Peyer's patch (tissue), 4 donors: ENCODE measurements around the gene TDRD6. TPM values are rescaled to one million over a fixed set of nuclear protein-coding genes. Genes with fewer than 3 reads are reported as not detected.
A peak's percentile ranks its signal among the peaks of the same experiment; 100 is the strongest.
"Not testable (repeated sequence)": the region's sequence is repeated elsewhere in the genome, so short reads cannot be mapped to it uniquely, and the experiment has no call there.

ENCODE experiments used
- DNase-seq, 3 donors: peaks; one replicate each; pipeline ENCODE4 v3.0.0-alpha.2; 2017 to 2019
- H3K27ac ChIP-seq, 4 donors: fragments of 200-600 bp; sonication (generic); one replicate each; pipeline ENCODE4 v1.5.1; 2016 to 2019
- H3K27me3 ChIP-seq, 2 donors: fragments of 200-600 bp; sonication (generic); one replicate each; pipeline ENCODE4 v1.5.1; 2019
- H3K36me3 ChIP-seq, 3 donors: fragments of 200-600 bp; sonication (generic); one replicate each; pipeline ENCODE4 v1.5.1; 2016 to 2019
- H3K4me1 ChIP-seq, 4 donors: fragments of 200-600 bp; sonication (generic); one replicate each; pipeline ENCODE4 v1.5.1; 2016 to 2019
- H3K4me3 ChIP-seq, 4 donors: fragments of 200-600 bp; sonication (generic); 1 replicate in 3 of 4; 2 replicates in 1 of 4; pipeline ENCODE4 v1.5.1; 2016 to 2019; ENCODE audit warnings: mild to moderate bottlenecking in 1 of 4
- H3K9me3 ChIP-seq, 4 donors: fragments of 200-600 bp; sonication (generic); one replicate each; pipeline ENCODE4 v1.5.1; 2016 to 2019; ENCODE audit warnings: mild to moderate bottlenecking in 1 of 4
- POLR2A ChIP-seq, 2 donors: fragments of 450-650 bp; IDR thresholded peaks; one replicate each; pipeline ENCODE4 v1.5.1; 2017; ENCODE audit warnings: antibody characterized with exemption in 2 of 2, mild to moderate bottlenecking in 2 of 2, moderate library complexity in 2 of 2
- total RNA-seq, 4 donors: library from RNA; depleted of rRNA; stranded (reverse); fragments of >200 nt; gene quantifications; one replicate each; pipeline ENCODE4 v1.1.0, GENCODE V29; 2016
- TF ChIP-seq, protein P1 (sequence below), 6 experiments: fragments of 450-650 bp in 4 of 6; fragments of 200-600 bp in 2 of 6; sonication (generic) in 1 of 6; IDR thresholded peaks; one replicate each; pipeline ENCODE4 v1.5.1; 2017 to 2019; ENCODE audit warnings: antibody characterized with exemption in 6 of 6, mild to moderate bottlenecking in 3 of 6, moderate library complexity in 1 of 6

TDRD6 gene
- total RNA-seq, 4 donors from 2014 or later: 0.18 to 0.83 (median 0.48) TPM

DNA sequence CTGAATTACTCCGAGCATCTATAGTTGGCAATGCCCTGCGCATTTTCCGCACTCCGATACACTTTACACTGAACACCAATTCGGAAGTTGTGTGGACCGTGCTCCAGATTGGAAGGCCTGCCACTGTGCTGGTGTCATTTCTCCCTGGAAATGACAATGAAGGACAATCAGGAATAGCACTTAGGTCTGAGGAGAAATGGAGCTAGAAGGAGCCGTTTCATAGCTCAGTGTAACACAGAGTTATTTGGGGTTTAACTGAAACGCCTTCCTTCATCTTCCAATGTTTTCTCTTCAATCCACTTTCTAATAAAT is 48.0 kb downstream of the TDRD6 start:
- Histone ChIP-seq H3K4me3 (peak overlapping the region in 3 of 4 donors; percentile 20 to 59 (median 56)), H3K27me3 (no peaks in the 10 kb centered on the region), H3K9me3 (no peaks in the 10 kb centered on the region), H3K27ac (no peak overlapping the region), H3K4me1 (peaks cover 0 to 10% (median 0%) of the 10 kb centered on the region in 4 donors), H3K36me3 (no peaks in the 10 kb centered on the region)
- no peak for DNase-seq
- no peak for TF ChIP-seq POLR2A (IDR thresholded peaks at IDR 0.05)
- TF ChIP-seq, protein P1, sequence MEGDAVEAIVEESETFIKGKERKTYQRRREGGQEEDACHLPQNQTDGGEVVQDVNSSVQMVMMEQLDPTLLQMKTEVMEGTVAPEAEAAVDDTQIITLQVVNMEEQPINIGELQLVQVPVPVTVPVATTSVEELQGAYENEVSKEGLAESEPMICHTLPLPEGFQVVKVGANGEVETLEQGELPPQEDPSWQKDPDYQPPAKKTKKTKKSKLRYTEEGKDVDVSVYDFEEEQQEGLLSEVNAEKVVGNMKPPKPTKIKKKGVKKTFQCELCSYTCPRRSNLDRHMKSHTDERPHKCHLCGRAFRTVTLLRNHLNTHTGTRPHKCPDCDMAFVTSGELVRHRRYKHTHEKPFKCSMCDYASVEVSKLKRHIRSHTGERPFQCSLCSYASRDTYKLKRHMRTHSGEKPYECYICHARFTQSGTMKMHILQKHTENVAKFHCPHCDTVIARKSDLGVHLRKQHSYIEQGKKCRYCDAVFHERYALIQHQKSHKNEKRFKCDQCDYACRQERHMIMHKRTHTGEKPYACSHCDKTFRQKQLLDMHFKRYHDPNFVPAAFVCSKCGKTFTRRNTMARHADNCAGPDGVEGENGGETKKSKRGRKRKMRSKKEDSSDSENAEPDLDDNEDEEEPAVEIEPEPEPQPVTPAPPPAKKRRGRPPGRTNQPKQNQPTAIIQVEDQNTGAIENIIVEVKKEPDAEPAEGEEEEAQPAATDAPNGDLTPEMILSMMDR (IDR thresholded peaks at IDR 0.05): no peak

- Histone ChIP-seq H3K36me3 (no peaks in the 10 kb centered on the region), H3K27me3 (no peaks in the 10 kb centered on the region), H3K9me3 (no peaks in the 10 kb centered on the region), H3K4me3 (no peak overlapping the region), H3K27ac (no peak overlapping the region), H3K4me1 (peaks cover 0 to 10% (median 0%) of the 10 kb centered on the region in 4 donors)
- no peak for DNase-seq
- no peak for TF ChIP-seq POLR2A (IDR thresholded peaks at IDR 0.05)
- TF ChIP-seq, protein P1 (IDR thresholded peaks at IDR 0.05): no peak
Measured at GRCh38 chr6:46736906-46737305, 49.2 kb downstream of the TDRD6 start.

DNA sequence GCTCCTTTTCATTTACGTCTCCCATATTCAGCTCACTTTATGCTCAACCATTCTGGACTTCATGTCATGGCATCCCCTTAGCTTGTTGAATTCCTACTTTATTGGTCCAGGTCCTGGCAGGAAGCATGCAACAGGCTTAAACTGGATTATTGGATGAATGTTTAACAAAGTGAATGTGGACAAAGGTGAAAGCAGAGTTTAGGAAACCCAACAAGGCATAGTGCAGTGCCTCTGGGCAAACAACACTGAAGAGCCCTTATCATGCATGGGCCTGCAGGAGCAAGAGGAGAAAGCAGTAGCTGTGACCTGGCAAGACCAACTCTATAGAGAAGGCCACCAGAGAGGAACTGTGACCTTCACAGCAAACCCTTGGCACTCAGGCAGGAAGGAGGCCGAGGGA is 53.8 kb downstream of the TDRD6 start:
- H3K4me1 ChIP-seq: no peaks in the 10 kb centered on the region
- no peak for DNase-seq
- no peak overlapping the region for H3K27ac ChIP-seq
- H3K4me3 ChIP-seq: no peak overlapping the region
- H3K36me3 ChIP-seq: no peaks in the 10 kb centered on the region
- H3K27me3 ChIP-seq: no peaks in the 10 kb centered on the region
- TF ChIP-seq, protein P1 (IDR thresholded peaks at IDR 0.05): no peak
- TF ChIP-seq POLR2A (IDR thresholded peaks at IDR 0.05): no peak
- no peaks in the 10 kb centered on the region for H3K9me3 ChIP-seq

- DNase-seq: no peak
- Histone ChIP-seq H3K4me1 (no peaks in the 10 kb centered on the region), H3K4me3 (no peak overlapping the region), H3K27me3 (no peaks in the 10 kb centered on the region), H3K36me3 (no peaks in the 10 kb centered on the region), H3K27ac (no peak overlapping the region), H3K9me3 (no peaks in the 10 kb centered on the region)
- TF ChIP-seq POLR2A (IDR thresholded peaks at IDR 0.05): no peak
- TF ChIP-seq, protein P1 (IDR thresholded peaks at IDR 0.05): no peak
Measured at GRCh38 chr6:46741910-46742309, 54.2 kb downstream of the TDRD6 start.

DNA sequence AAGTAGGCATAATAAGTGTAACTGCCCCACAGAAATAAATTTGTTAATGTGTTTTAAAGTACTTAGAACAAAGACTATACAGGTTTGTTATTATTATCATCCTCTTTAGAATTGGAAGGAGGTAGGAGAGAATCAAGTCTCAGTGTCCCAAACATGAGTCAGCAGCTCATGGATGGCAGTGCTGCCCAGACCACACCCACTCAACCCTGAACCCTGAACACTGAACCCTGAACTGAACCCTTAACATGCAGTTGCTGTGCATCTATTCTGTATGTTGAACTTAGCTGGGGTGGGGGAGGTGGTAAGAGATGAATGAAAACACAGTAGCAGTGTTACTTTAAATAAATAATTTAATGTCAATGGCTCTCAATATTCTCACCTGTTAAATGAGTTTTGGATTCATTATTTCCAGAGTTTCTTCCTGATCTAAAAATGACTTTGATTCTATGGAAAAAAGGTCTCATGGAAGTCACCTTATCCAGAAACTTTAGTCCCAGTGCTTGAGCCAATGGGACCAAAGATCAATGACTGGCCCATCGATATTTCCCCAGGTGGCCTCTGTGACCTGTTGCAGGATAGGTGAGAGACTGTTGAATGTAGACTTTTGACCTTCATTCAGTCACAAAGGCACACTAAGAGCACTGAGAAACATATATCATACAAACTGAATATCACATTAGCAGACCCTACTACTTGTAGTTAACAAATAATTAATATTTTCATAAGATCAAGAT is 55.9 kb downstream of the TDRD6 start:
- DNase-seq: peak in 1 of 3 donors; percentile 66

DNA sequence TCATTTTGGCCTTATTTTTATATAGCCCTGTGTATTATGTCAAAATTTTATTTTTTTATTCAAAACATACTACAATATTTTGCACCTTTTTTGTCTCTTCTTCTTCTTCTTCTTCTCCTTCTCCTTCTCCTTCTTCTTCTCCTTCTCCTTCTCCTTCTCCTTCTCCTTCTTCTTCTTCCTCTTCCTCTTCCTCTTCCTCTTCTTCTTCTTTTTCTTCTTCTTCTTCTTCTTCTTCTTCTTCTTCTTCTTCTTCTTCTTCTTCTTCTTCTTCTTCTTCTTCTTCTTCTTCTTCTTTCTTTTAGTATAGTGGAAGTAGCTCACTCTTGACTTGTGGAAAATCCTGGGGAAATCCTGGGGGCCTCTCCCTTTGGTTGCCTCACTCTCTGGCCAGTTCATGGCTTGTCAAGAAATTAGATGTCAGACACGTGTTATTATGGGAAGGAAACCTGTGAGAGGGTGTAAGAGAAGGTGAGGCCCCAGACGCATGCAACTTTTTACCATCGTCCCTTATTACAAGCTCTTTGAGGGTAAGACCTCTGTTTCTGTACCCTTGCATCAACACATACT is 56.6 kb downstream of the TDRD6 start:
- H3K27ac ChIP-seq, H3K36me3 ChIP-seq, H3K27me3 ChIP-seq, H3K4me3 ChIP-seq, DNase-seq, H3K4me1 ChIP-seq, H3K9me3 ChIP-seq: not testable (repeated sequence)

More for the DNA sequence above, 55.9 kb downstream of the TDRD6 start:
- Histone ChIP-seq H3K27me3 (no peaks in the 10 kb centered on the region), H3K36me3 (no peaks in the 10 kb centered on the region), H3K27ac (no peak overlapping the region), H3K4me1 (no peaks in the 10 kb centered on the region), H3K4me3 (no peak overlapping the region), H3K9me3 (no peaks in the 10 kb centered on the region)
- TF ChIP-seq, protein P1 (IDR thresholded peaks at IDR 0.05): no peak
